Peyer's patch (tissue), 4 donors: ENCODE data around the gene ELF4. TPM values are rescaled to one million over a fixed set of nuclear protein-coding genes. Genes with fewer than 3 reads are reported as not detected.

Experiments used
- DNase-seq, 3 donors: peaks; one replicate each; pipeline ENCODE4 v3.0.0-alpha.2; 2017 to 2019
- H3K27ac ChIP-seq, 4 donors: fragments of 200-600 bp; sonication (generic); one replicate each; pipeline ENCODE4 v1.5.1; 2016 to 2019
- H3K27me3 ChIP-seq, 2 donors: fragments of 200-600 bp; sonication (generic); one replicate each; pipeline ENCODE4 v1.5.1; 2019
- H3K36me3 ChIP-seq, 3 donors: fragments of 200-600 bp; sonication (generic); one replicate each; pipeline ENCODE4 v1.5.1; 2016 to 2019
- H3K4me1 ChIP-seq, 4 donors: fragments of 200-600 bp; sonication (generic); one replicate each; pipeline ENCODE4 v1.5.1; 2016 to 2019
- H3K4me3 ChIP-seq, 4 donors: fragments of 200-600 bp; sonication (generic); 1 replicate in 3 of 4; 2 replicates in 1 of 4; pipeline ENCODE4 v1.5.1; 2016 to 2019; ENCODE audit warnings: mild to moderate bottlenecking in 1 of 4
- H3K9me3 ChIP-seq, 4 donors: fragments of 200-600 bp; sonication (generic); one replicate each; pipeline ENCODE4 v1.5.1; 2016 to 2019; ENCODE audit warnings: mild to moderate bottlenecking in 1 of 4
- POLR2A ChIP-seq, 2 donors: fragments of 450-650 bp; IDR thresholded peaks; one replicate each; pipeline ENCODE4 v1.5.1; 2017; ENCODE audit warnings: antibody characterized with exemption in 2 of 2, mild to moderate bottlenecking in 2 of 2, moderate library complexity in 2 of 2
- total RNA-seq, 4 donors: library from RNA; depleted of rRNA; stranded (reverse); fragments of >200 nt; gene quantifications; one replicate each; pipeline ENCODE4 v1.1.0, GENCODE V29; 2016
- TF ChIP-seq, protein P1 (sequence below), 6 experiments: fragments of 450-650 bp in 4 of 6; fragments of 200-600 bp in 2 of 6; sonication (generic) in 1 of 6; IDR thresholded peaks; one replicate each; pipeline ENCODE4 v1.5.1; 2017 to 2019; ENCODE audit warnings: antibody characterized with exemption in 6 of 6, mild to moderate bottlenecking in 3 of 6, moderate library complexity in 1 of 6

ELF4 gene
- total RNA-seq, result 10 to 100 TPM; 17.3 to 47.3 (median 43.7) TPM

DNA sequence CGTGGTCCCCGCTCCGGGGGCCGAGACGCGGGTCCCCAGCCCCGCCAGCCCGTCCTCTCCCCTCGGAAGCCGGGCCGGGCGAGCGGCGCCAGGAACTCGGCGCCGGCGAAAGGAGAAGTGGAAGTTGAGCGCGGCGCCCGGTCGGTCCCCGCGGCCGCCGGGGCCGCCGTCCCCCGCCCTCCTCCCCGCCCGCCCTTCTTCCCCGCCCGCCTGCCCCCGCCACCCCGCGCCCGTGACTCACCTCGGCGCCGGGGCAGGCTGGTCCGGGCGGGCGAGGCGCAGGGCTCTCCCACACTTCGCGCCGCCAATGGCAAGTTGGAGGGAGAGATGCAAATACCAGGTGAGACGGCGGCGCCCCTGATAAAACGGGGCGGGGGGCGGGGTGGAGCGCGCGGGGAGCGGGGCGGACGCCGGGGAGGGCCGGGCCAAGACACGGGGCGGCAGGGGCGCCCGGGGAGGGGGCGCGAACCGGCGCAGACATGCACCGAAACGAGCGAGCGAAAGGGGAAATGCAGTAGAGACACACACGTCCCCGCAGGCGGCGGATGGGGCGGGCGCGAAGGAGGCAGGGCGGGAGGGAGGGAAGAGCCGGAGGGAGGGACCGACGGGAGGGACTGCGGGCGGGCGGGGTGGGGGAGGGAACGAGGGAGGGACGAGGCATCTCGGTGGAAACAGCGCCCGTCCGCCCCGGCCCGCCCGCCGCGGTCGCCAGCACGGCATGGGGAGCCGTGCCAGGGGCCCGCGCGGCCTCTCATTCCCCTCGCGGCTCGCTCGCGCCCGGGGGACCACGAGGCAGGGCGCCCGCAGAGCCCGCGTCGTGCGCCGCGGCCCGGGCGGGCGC lies at the start of gene ELF4:
TSS of gene ELF4 (minus strand) at position 119 of the 841 bp plus-strand sequence. CDS start 29,167 bp downstream, outside the sequence.
- Histone ChIP-seq H3K9me3 (no peaks in the 10 kb centered on the region), H3K4me3 (peak within 1 kb of the TSS; percentile 67 to 93 (median 76)), H3K4me1 (peaks cover 0 to 20% (median 0%) of the 10 kb centered on the region in 4 donors), H3K27ac (peak within 1 kb of the TSS; percentile 88 to 99 (median 96)), H3K27me3 (no peaks in the 10 kb centered on the region), H3K36me3 (no peaks in the 10 kb centered on the region)
- TF ChIP-seq POLR2A (IDR thresholded peaks at IDR 0.05), result peak; percentile 37 to 41
- TF ChIP-seq, protein P1, sequence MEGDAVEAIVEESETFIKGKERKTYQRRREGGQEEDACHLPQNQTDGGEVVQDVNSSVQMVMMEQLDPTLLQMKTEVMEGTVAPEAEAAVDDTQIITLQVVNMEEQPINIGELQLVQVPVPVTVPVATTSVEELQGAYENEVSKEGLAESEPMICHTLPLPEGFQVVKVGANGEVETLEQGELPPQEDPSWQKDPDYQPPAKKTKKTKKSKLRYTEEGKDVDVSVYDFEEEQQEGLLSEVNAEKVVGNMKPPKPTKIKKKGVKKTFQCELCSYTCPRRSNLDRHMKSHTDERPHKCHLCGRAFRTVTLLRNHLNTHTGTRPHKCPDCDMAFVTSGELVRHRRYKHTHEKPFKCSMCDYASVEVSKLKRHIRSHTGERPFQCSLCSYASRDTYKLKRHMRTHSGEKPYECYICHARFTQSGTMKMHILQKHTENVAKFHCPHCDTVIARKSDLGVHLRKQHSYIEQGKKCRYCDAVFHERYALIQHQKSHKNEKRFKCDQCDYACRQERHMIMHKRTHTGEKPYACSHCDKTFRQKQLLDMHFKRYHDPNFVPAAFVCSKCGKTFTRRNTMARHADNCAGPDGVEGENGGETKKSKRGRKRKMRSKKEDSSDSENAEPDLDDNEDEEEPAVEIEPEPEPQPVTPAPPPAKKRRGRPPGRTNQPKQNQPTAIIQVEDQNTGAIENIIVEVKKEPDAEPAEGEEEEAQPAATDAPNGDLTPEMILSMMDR (IDR thresholded peaks at IDR 0.05), result no peak
- DNase-seq, result peak; percentile 48 to 80 (median 74)

GRCh38 chrX:130159776-130160175 lies 49.5 kb upstream of the ELF4 start:
- no peak for DNase-seq
- H3K4me3 ChIP-seq, result no peak overlapping the region
- H3K4me1 ChIP-seq, result no peaks in the 10 kb centered on the region
- H3K9me3 ChIP-seq, result no peaks in the 10 kb centered on the region
- no peaks in the 10 kb centered on the region for H3K27me3 ChIP-seq
- TF ChIP-seq, protein P1 (IDR thresholded peaks at IDR 0.05), result no peak
- no peak for TF ChIP-seq POLR2A (IDR thresholded peaks at IDR 0.05)
- H3K27ac ChIP-seq, result no peak overlapping the region
- H3K36me3 ChIP-seq, result no peaks in the 10 kb centered on the region

DNA sequence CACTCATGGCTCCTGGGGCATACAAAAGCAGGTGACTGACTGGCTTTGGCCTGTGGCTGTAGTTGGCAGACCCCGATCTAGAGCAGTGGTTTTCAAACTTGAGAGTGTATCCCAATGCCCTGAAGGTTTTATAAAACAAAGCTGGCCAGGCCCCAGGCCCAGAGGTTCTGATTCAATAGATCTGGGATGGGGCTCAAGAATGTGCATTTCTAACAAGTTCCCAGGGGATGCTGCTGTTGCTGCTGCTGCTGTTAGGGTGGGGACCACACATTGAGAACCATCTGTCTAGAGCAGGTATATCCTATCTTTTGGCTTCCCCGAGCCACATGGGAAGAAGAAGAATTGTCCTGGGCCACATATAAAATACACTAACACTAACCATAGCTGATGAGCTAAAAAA lies 48.0 kb upstream of the ELF4 start:
- TF ChIP-seq, protein P1 (IDR thresholded peaks at IDR 0.05), result no peak
- TF ChIP-seq POLR2A (IDR thresholded peaks at IDR 0.05), result no peak
- no peak for DNase-seq
- H3K36me3 ChIP-seq, result no peaks in the 10 kb centered on the region
- H3K4me1 ChIP-seq, result no peaks in the 10 kb centered on the region
- no peaks in the 10 kb centered on the region for H3K27me3 ChIP-seq
- H3K9me3 ChIP-seq, result no peaks in the 10 kb centered on the region
- no peak overlapping the region for H3K27ac ChIP-seq
- H3K4me3 ChIP-seq, result no peak overlapping the region

GRCh38 chrX:130155564-130155963 lies 45.3 kb upstream of the ELF4 start:
- Histone ChIP-seq H3K9me3 (no peaks in the 10 kb centered on the region), H3K4me3 (no peak overlapping the region), H3K27me3 (no peaks in the 10 kb centered on the region), H3K27ac (no peak overlapping the region), H3K4me1 (no peaks in the 10 kb centered on the region), H3K36me3 (no peaks in the 10 kb centered on the region)
- no peak for DNase-seq
- TF ChIP-seq, protein P1 (IDR thresholded peaks at IDR 0.05), result no peak
- no peak for TF ChIP-seq POLR2A (IDR thresholded peaks at IDR 0.05)

DNA sequence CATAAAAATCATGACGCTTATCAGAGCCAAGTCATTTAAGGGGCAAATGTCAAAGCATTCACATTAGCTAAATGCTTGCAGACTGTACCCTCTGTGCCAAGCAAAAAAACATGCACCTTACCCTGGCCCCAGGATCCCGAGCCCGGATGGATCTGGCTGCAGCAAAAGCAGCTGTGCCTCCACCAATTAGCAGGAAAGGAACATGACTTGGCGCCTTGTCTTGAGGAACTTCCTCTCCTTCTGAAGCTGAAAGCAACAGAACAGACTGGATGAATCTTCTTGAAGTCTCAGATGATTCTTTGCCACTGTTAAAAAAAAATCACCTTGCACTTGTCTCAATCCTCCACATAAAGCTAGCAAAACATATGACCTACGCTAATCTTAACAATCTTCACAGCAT lies 37.3 kb upstream of the ELF4 start:
- no peaks in the 10 kb centered on the region for H3K4me1 ChIP-seq
- H3K9me3 ChIP-seq, result no peaks in the 10 kb centered on the region
- no peak overlapping the region for H3K27ac ChIP-seq
- TF ChIP-seq, protein P1 (IDR thresholded peaks at IDR 0.05), result no peak
- no peak for TF ChIP-seq POLR2A (IDR thresholded peaks at IDR 0.05)
- H3K36me3 ChIP-seq, result peaks cover 0 to 25% (median 0%) of the 10 kb centered on the region in 3 donors
- no peaks in the 10 kb centered on the region for H3K27me3 ChIP-seq
- H3K4me3 ChIP-seq, result no peak overlapping the region
- no peak for DNase-seq
